NT2/D1 (cell line): Measurements from ENCODE around the gene MYO3B.

Experiments used
- SUZ12 ChIP-seq: IDR thresholded peaks from 2 replicates; pipeline ENCODE4 v1.6.1; 2011; ENCODE audit not compliant: insufficient read length, insufficient read depth; ENCODE audit errors: extremely low read depth
- YY1 ChIP-seq: IDR thresholded peaks from 2 replicates; pipeline ENCODE4 v1.6.1; 2011; ENCODE audit not compliant: insufficient read length, insufficient read depth
- ZNF274 ChIP-seq: IDR thresholded peaks from 2 replicates; pipeline ENCODE4 v1.6.1; 2011; ENCODE audit warnings: mild to moderate bottlenecking, low read depth, low read length

GRCh38 chr2:170264865-170265264 lies 86.9 kb downstream of the MYO3B start:
- TF ChIP-seq ZNF274 (no peak), YY1 (no peak), SUZ12 (no peak)
